ENCODE measurements around the gene DGCR2. TPM values are rescaled to one million over a fixed set of nuclear protein-coding genes. Genes with fewer than 3 reads are reported as not detected.

Gene DGCR2
- total and polyA plus RNA-seq, 10 of the 15 experiments (the other 5 are each of a cell fraction or from before 2014, with no cell fraction given) = 0.19 to 28.4 (median 16.0) TPM

- no peaks in the 10 kb centered on the region for H3K4me1 ChIP-seq (ENCODE audit: control insufficient read depth, insufficient read depth, low read length)
- H4K20me1 ChIP-seq (ENCODE audit: control insufficient read depth, insufficient read depth) = peaks cover 4% of the 10 kb centered on the region; the same call in 1 of the 2 replicates
- RAD21 ChIA-PET (ENCODE audit: unreplicated experiment) = interaction anchor here (0.5 kb wide), 1 partner anchor 303 kb away, joined by 3 read pairs; no protein-coding TSS in a partner anchor
- BruUV-seq (replicated peaks) = no TSS peak
- H3K4me2 ChIP-seq (ENCODE audit: control insufficient read depth, insufficient read depth) = no peak overlapping the region
- H3K27ac ChIP-seq (ENCODE audit: control insufficient read depth, insufficient read depth) = no peak overlapping the region
- H3K9me3 ChIP-seq (replicated peaks; ENCODE audit: control insufficient read depth, insufficient read depth, low read length) = no peaks in the 10 kb centered on the region
- no peaks in the 10 kb centered on the region for H3K27me3 ChIP-seq (replicated peaks in 1 of 2; ENCODE audit: control insufficient read depth in 2 of 2, insufficient read depth in 2 of 2, low read length in 1 of 2)
- whole genome bisulfite sequencing (ENCODE audit: insufficient coverage, insufficient replicate concordance, low lambda C conversion rate, missing lambda C conversion rate) = 98% methylated on average over 3 of the region's 3 CpGs
- H3K9ac ChIP-seq (ENCODE audit: control insufficient read depth, insufficient read depth, low read length) = no peak overlapping the region; the same call in 1 of the 2 replicates
- H3K79me2 ChIP-seq (ENCODE audit: control insufficient read depth, insufficient read depth, low read length) = no peaks in the 10 kb centered on the region
- H3K4me3 ChIP-seq = no peak overlapping the region
- POLR2A ChIA-PET = no interaction called here
- no peak for TF ChIP-seq RELB (IDR thresholded peaks at IDR 0.05; ENCODE audit: low read depth)
- TF ChIP-seq EP300 (IDR thresholded peaks at IDR 0.05; ENCODE audit: borderline replicate concordance in 1 of 2, control insufficient read depth in 1 of 2, low read depth in 2 of 2, low read length in 2 of 2) = no peak
- TF ChIP-seq SMC3 (IDR thresholded peaks at IDR 0.05; ENCODE audit: borderline replicate concordance, low read length) = no peak
- no peak for TF ChIP-seq FOXK2 (IDR thresholded peaks at IDR 0.05)
- TF ChIP-seq CBX5 (IDR thresholded peaks at IDR 0.05; ENCODE audit: low read depth) = no peak
- TF ChIP-seq ESRRA (IDR thresholded peaks at IDR 0.05; ENCODE audit: low read length) = no peak
- TF ChIP-seq LARP7 (IDR thresholded peaks at IDR 0.05) = no peak
- no peak for TF ChIP-seq BRCA1 (IDR thresholded peaks at IDR 0.05; ENCODE audit: low read depth, low read length)
- TF ChIP-seq WRNIP1 (IDR thresholded peaks at IDR 0.05; ENCODE audit: borderline replicate concordance, low read depth, low read length) = no peak
- no peak for TF ChIP-seq ZBTB4 (CRISPR knock-in tag; IDR thresholded peaks at IDR 0.05)
- no peak for TF ChIP-seq BCL3 (IDR thresholded peaks at IDR 0.05; ENCODE audit: borderline replicate concordance, insufficient read depth, low read depth, low read length, poor library complexity, severe bottlenecking)
- no peak for TF ChIP-seq SPI1 (IDR thresholded peaks at IDR 0.05; ENCODE audit: borderline replicate concordance, insufficient read depth, low read depth, low read length)
- no peak for TF ChIP-seq POU2F2 (IDR thresholded peaks at IDR 0.05; ENCODE audit: borderline replicate concordance, low read depth, low read length)
- TF ChIP-seq PRDM15 (CRISPR knock-in tag; IDR thresholded peaks at IDR 0.05) = no peak
- no peak for TF ChIP-seq MTA3 (IDR thresholded peaks at IDR 0.05; ENCODE audit: borderline replicate concordance, low read length)
- intact Hi-C loops (cut with micrococcal nuclease; ENCODE audit: unreplicated experiment) = no loop called here
- no peak for FAIRE-seq
- H3K36me3 ChIP-seq (ENCODE audit: control insufficient read depth in 2 of 2, insufficient read depth in 2 of 2, low read length in 1 of 2) = peaks cover 20 to 37% of the 10 kb centered on the region in 2 experiments
- in situ Hi-C loops (cut with MboI) = no loop called here
- CTCF ChIA-PET = no interaction called here
- SMC1A ChIA-PET (ENCODE audit: uncharacterized antibody, unreplicated experiment) = no interaction called here
- no peak for DNase-seq (ENCODE audit: low read depth, low spot score)
- H2AFZ ChIP-seq (ENCODE audit: control insufficient read depth, low read depth, low read length) = no peak overlapping the region
- ATAC-seq = no peak
Observed at GRCh38 chr22:19069451-19069850, 52.8 kb downstream of the DGCR2 start.
